Measurements from ENCODE around the gene ZNF605.

ZNF605 gene

GRCh38 chr12:132924356-132924755 is 31.8 kb downstream of the ZNF605 start:
- H3K4me3 ChIP-seq (ENCODE audit: control insufficient read depth, low read depth, low read length): no peak overlapping the region
- no peak for DNase-seq (ENCODE audit: low read depth)
- no peak for TF ChIP-seq CTCF (IDR thresholded peaks at IDR 0.05; ENCODE audit: control insufficient read depth, insufficient read depth, low read depth, low read length, missing control alignments)

GRCh38 chr12:132923356-132923909 is 32.7 kb downstream of the ZNF605 start:
- no peak for TF ChIP-seq CTCF (IDR thresholded peaks at IDR 0.05; ENCODE audit: control insufficient read depth, insufficient read depth, low read depth, low read length, missing control alignments)
- no peak for DNase-seq (ENCODE audit: low read depth)

GRCh38 chr12:132922676-132923075 is 33.4 kb downstream of the ZNF605 start:
- H3K4me3 ChIP-seq (ENCODE audit: control insufficient read depth, low read depth, low read length): no peak overlapping the region
- DNase-seq (ENCODE audit: low read depth): no peak
- no peak for TF ChIP-seq CTCF (IDR thresholded peaks at IDR 0.05; ENCODE audit: control insufficient read depth, insufficient read depth, low read depth, low read length, missing control alignments)

More at GRCh38 chr12:132923356-132923909, 32.7 kb downstream of the ZNF605 start:
- no peak overlapping the region for H3K4me3 ChIP-seq (ENCODE audit: control insufficient read depth, low read depth, low read length)

- H3K4me3 ChIP-seq (ENCODE audit: control insufficient read depth, low read depth, low read length): no peak overlapping the region
- no peak for DNase-seq (ENCODE audit: low read depth)
- TF ChIP-seq CTCF (IDR thresholded peaks at IDR 0.05; ENCODE audit: control insufficient read depth, insufficient read depth, low read depth, low read length, missing control alignments): no peak
Measured at GRCh38 chr12:132921685-132922084, 34.4 kb downstream of the ZNF605 start.

GRCh38 chr12:132918680-132919079 is 37.4 kb downstream of the ZNF605 start:
- no peak for DNase-seq (ENCODE audit: low read depth)
- TF ChIP-seq CTCF (IDR thresholded peaks at IDR 0.05; ENCODE audit: control insufficient read depth, insufficient read depth, low read depth, low read length, missing control alignments): no peak
- no peak overlapping the region for H3K4me3 ChIP-seq (ENCODE audit: control insufficient read depth, low read depth, low read length)

- peak overlapping the region; percentile 94 for H3K4me3 ChIP-seq (ENCODE audit: control insufficient read depth, low read depth, low read length)
- no peak for DNase-seq (ENCODE audit: low read depth)
- no peak for TF ChIP-seq CTCF (IDR thresholded peaks at IDR 0.05; ENCODE audit: control insufficient read depth, insufficient read depth, low read depth, low read length, missing control alignments)
Measured at GRCh38 chr12:132909030-132909368, 47.1 kb downstream of the ZNF605 start.
